Esophagus muscularis mucosa (tissue), 4 donors: ENCODE measurements around the gene EFNA1. TPM values are rescaled to one million over a fixed set of nuclear protein-coding genes. Genes with fewer than 3 reads are reported as not detected.
A peak's percentile ranks its signal among the peaks of the same experiment; 100 is the strongest.

ENCODE experiments used
- DNase-seq: peaks from one replicate; pipeline ENCODE4 v3.0.0-alpha.2; 2017; ENCODE audit errors: extremely low spot score
- H3K27ac ChIP-seq, 4 donors: fragments of 200-600 bp; sonication (generic); replicated peaks in 1 of 4; 1 replicate in 3 of 4; 2 replicates in 1 of 4; pipeline ENCODE4 v1.5.1; 2016 to 2019; ENCODE audit warnings: mild to moderate bottlenecking in 1 of 4
- H3K27me3 ChIP-seq, 4 donors: fragments of 200-600 bp; sonication (generic); one replicate each; pipeline versions ENCODE4 v1.5.1 to v1.6.0; 2016 to 2019
- H3K36me3 ChIP-seq, 4 donors: fragments of 200-600 bp; sonication (generic); one replicate each; pipeline ENCODE4 v1.5.1; 2016 to 2019
- H3K4me1 ChIP-seq, 4 donors: fragments of 200-600 bp; sonication (generic); one replicate each; pipeline ENCODE4 v1.5.1; 2016 to 2019
- H3K4me3 ChIP-seq, 4 donors: fragments of 200-600 bp; sonication (generic); 1 replicate in 2 of 4; 2 replicates in 2 of 4; pipeline ENCODE4 v1.5.1; 2016 to 2019; ENCODE audit warnings: mild to moderate bottlenecking in 4 of 4, moderate library complexity in 1 of 4
- H3K9me3 ChIP-seq, 4 donors: fragments of 200-600 bp; sonication (generic); 1 replicate in 3 of 4; 2 replicates in 1 of 4; pipeline ENCODE4 v1.5.1; 2016 to 2019
- CTCF ChIP-seq, 3 experiments: fragments of 200-600 bp in 2 of 3; fragments of 450-650 bp in 1 of 3; sonication (generic) in 2 of 3; IDR thresholded peaks; one replicate each; pipeline ENCODE4 v1.5.1; 2017 to 2019; ENCODE audit warnings: antibody characterized with exemption in 3 of 3, mild to moderate bottlenecking in 2 of 3, moderate library complexity in 1 of 3
- EP300 ChIP-seq: sonication (generic); formaldehyde crosslinking; IDR thresholded peaks from one replicate; pipeline ENCODE4 v1.6.1; 2017; ENCODE audit warnings: antibody characterized with exemption
- POLR2A ChIP-seq: fragments of 450-650 bp; IDR thresholded peaks from one replicate; pipeline ENCODE4 v1.6.1; 2017; ENCODE audit warnings: antibody characterized with exemption, moderate library complexity, mild to moderate bottlenecking, low read depth
- POLR2AphosphoS5 ChIP-seq, 2 donors: sonication (generic); formaldehyde crosslinking; IDR thresholded peaks; one replicate each; pipeline ENCODE4 v1.6.1; 2017; ENCODE audit warnings: antibody characterized with exemption in 2 of 2
- WGBS: methylation state at CpG from one replicate; pipeline ENCODE4 v1.1.5; 2018; 5-methylcytosine and 5-hydroxymethylcytosine counted together
- intact Hi-C: fragments of 100-400 bp; cut with DNase I; formaldehyde crosslinking; loops from one replicate; pipeline ENCODE4 v1.15.1; 2023
- total RNA-seq, 4 donors: library from RNA; depleted of rRNA; stranded (reverse); fragments of >200 nt; gene quantifications; one replicate each; pipeline versions ENCODE4 v1.1.0 to v1.2.1, GENCODE V29; 2016

The EFNA1 gene
- total RNA-seq, 4 donors from 2014 or later = 11.2 to 37.3 (median 27.5) TPM

- intact Hi-C loops = no loop called here
- Histone ChIP-seq H3K27ac (peak overlapping the region; percentile 93 to 99 (median 96)), H3K4me1 (peaks cover 55 to 72% (median 68%) of the 10 kb centered on the region in 4 donors), H3K36me3 (peaks cover 16 to 37% (median 32%) of the 10 kb centered on the region in 4 donors), H3K27me3 (no peaks in the 10 kb centered on the region), H3K9me3 (no peaks in the 10 kb centered on the region), H3K4me3 (peak overlapping the region in 2 of 4 donors; percentile 72 to 81)
- WGBS = 91% methylated on average over 6 of the region's 6 CpGs
- DNase-seq = no peak
- TF ChIP-seq POLR2AphosphoS5 (IDR thresholded peaks at IDR 0.05) (no peak), EP300 (no peak), CTCF (IDR thresholded peaks at IDR 0.05) (no peak), POLR2A (no peak)
Measured at GRCh38 chr1:155137154-155137949, 9.7 kb downstream of the EFNA1 start.

- 1% methylated on average over 33 of the region's 42 CpGs for WGBS
- Histone ChIP-seq H3K36me3 (peaks cover 0 to 13% (median 8%) of the 10 kb centered on the region in 4 donors), H3K27ac (peak within 1 kb of the TSS; percentile 83 to 92 (median 92)), H3K4me3 (peak within 1 kb of the TSS; percentile 72 to 97 (median 86)), H3K9me3 (no peaks in the 10 kb centered on the region), H3K4me1 (peaks cover 30 to 47% (median 43%) of the 10 kb centered on the region in 4 donors), H3K27me3 (peaks cover 0 to 8% (median 0%) of the 10 kb centered on the region in 4 donors)
- intact Hi-C loops = no loop called here
- DNase-seq = peak; percentile 96
- TF ChIP-seq POLR2A (peak; percentile 53), EP300 (no peak), CTCF (IDR thresholded peaks at IDR 0.05) (no peak), POLR2AphosphoS5 (IDR thresholded peaks at IDR 0.05) (peak; percentile 93 to 95)
Measured at GRCh38 chr1:155139895-155140629, 12.4 kb downstream of the EFNA1 start, which contains the start of gene DPM3. Gene DPM3, minus strand, starts transcription at chr1:155140531. Its CDS starts 291 bp downstream, at chr1:155140240.

- peaks cover 26 to 43% (median 39%) of the 10 kb centered on the region in 4 donors for H3K4me1 ChIP-seq
- TF ChIP-seq CTCF (IDR thresholded peaks at IDR 0.05) (no peak), POLR2AphosphoS5 (IDR thresholded peaks at IDR 0.05) (no peak), EP300 (no peak), POLR2A (no peak)
- 9% methylated on average over 11 of the region's 11 CpGs for WGBS
- intact Hi-C loops = no loop called here
- peak overlapping the region; percentile 83 to 92 (median 92) for H3K27ac ChIP-seq
- H3K9me3 ChIP-seq = no peaks in the 10 kb centered on the region
- DNase-seq = no peak
- peak overlapping the region; percentile 72 to 97 (median 86) for H3K4me3 ChIP-seq
- H3K36me3 ChIP-seq = peaks cover 0 to 13% (median 8%) of the 10 kb centered on the region in 4 donors
- H3K27me3 ChIP-seq = peaks cover 0 to 8% (median 0%) of the 10 kb centered on the region in 4 donors
Measured at GRCh38 chr1:155140630-155140953, 12.9 kb downstream of the EFNA1 start.

- H3K27ac ChIP-seq = no peak overlapping the region
- H3K9me3 ChIP-seq = no peaks in the 10 kb centered on the region
- H3K4me3 ChIP-seq = no peak overlapping the region
- peaks cover 0 to 13% (median 8%) of the 10 kb centered on the region in 4 donors for H3K36me3 ChIP-seq
- no peak for DNase-seq
- TF ChIP-seq CTCF (IDR thresholded peaks at IDR 0.05) (no peak), EP300 (no peak), POLR2A (no peak), POLR2AphosphoS5 (IDR thresholded peaks at IDR 0.05) (no peak)
- peaks cover 0 to 8% (median 0%) of the 10 kb centered on the region in 4 donors for H3K27me3 ChIP-seq
- peaks cover 24 to 36% (median 35%) of the 10 kb centered on the region in 4 donors for H3K4me1 ChIP-seq
- 80% methylated on average over 7 of the region's 7 CpGs for WGBS
- intact Hi-C loops = no loop called here
Measured at GRCh38 chr1:155141749-155142148, 14.1 kb downstream of the EFNA1 start.
